Endothelial cell of umbilical vein (primary cell): ENCODE results near the gene TEX12.

ENCODE experiments used
- CTCF ChIP-seq, 2 donors: IDR thresholded peaks; 1 replicate in 1 of 2; 2 replicates in 1 of 2; pipeline ENCODE4 v1.5.1; 2011; ENCODE audit warnings: low read length in 2 of 2, mild to moderate bottlenecking in 2 of 2, moderate library complexity in 2 of 2, control low read depth in 1 of 2, inconsistent platforms in 1 of 2, low read depth in 1 of 2; ENCODE audit not compliant: insufficient read depth in 1 of 2; ENCODE audit errors: extremely low read depth in 1 of 2
- EZH2 ChIP-seq: IDR thresholded peaks from 2 replicates; pipeline ENCODE4 v1.6.1; 2012; ENCODE audit warnings: borderline replicate concordance, low read depth, mild to moderate bottlenecking, moderate library complexity, low read length, inconsistent platforms; ENCODE audit not compliant: severe bottlenecking
- POLR2A ChIP-seq: IDR thresholded peaks from 2 replicates; pipeline ENCODE4 v1.6.1; 2012; ENCODE audit warnings: low read depth, mild to moderate bottlenecking, control low read depth, low read length

GRCh38 chr11:112185883-112186282 is 18.7 kb downstream of the TEX12 start:
- TF ChIP-seq EZH2 (no peak), CTCF (IDR thresholded peaks at IDR 0.05; ENCODE audit: extremely low read depth in 1 of 2, insufficient read depth in 1 of 2, low read depth in 1 of 2, low read length in 2 of 2) (no peak), POLR2A (no peak)
